Measurements from ENCODE around the gene CACNA1D.

Gene CACNA1D

DNA sequence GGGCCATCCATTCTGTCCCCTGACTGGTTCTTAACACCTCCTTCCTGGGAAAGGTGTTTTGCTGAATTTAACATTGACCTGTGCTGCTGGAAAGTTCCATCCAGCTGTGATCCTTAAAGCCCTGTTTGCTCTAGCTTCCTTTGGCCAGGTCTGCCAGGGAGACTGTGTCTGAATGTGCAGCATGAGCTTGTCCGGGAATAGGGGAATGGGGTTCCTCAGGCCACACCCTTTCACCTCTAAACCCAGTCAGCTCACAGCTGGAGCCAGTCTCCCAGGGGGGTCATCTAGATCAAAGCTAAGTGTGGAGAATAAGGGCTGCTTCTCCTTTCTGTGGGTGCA lies 177.5 kb downstream of the CACNA1D start:
- Histone ChIP-seq H4K8ac (ENCODE audit: low read depth, low read length) (no peak overlapping the region), H3K36me3 (ENCODE audit: control insufficient read depth, insufficient read depth, low read length) (no peaks in the 10 kb centered on the region), H3K23ac (ENCODE audit: low read length) (no peak overlapping the region), H2BK15ac (replicated peaks; ENCODE audit: low read depth) (no peak overlapping the region), H3K4ac (ENCODE audit: low read depth, low read length) (no peak overlapping the region), H3K27me3 (ENCODE audit: insufficient read depth, low read length, poor library complexity) (no peaks in the 10 kb centered on the region), H2AK5ac (ENCODE audit: low read length) (no peak overlapping the region), H3K79me2 (ENCODE audit: control insufficient read depth, insufficient read depth, low read length) (no peaks in the 10 kb centered on the region), H4K5ac (ENCODE audit: low read length) (no peak overlapping the region), H3K4me3 (ENCODE audit: low read length) (no peak overlapping the region), H3K79me1 (ENCODE audit: low read length) (no peaks in the 10 kb centered on the region), H2BK5ac (ENCODE audit: low read length) (no peak overlapping the region), H3K27ac (ENCODE audit: low read depth, low read length) (no peak overlapping the region), H3K9ac (ENCODE audit: low read length) (no peak overlapping the region), H3K4me2 (ENCODE audit: low read length) (no peak overlapping the region), H3K4me1 (ENCODE audit: control insufficient read depth, low read depth, low read length) (no peaks in the 10 kb centered on the region), H2BK120ac (ENCODE audit: low read depth, low read length) (no peak overlapping the region), H3K18ac (ENCODE audit: low read length) (no peak overlapping the region), H3K56ac (ENCODE audit: low read length) (no peak overlapping the region)
- no CpG with 5 or more reads among the region's 1 CpG for WGBS (ENCODE audit: extremely low coverage, insufficient coverage, low lambda C conversion rate)
- DNase-seq, result no peak

DNA sequence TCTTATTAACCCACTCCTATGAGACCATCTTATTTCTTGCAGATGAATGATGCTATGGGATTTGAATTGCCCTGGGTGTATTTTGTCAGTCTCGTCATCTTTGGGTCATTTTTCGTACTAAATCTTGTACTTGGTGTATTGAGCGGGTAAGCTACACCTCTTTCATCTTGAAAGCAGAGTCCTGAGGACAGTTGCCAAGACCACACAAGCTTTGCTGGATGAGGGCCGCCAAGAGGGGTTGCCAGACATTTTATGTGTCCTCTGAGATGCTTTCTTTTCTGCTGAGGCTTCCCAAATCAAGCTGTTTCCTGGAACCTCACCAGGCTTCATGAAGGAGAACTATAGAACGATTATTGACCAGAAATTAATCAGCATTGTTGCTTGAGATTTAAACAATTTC lies 178.6 kb downstream of the CACNA1D start:
- Histone ChIP-seq H2BK5ac (ENCODE audit: low read length) (no peak overlapping the region), H3K27ac (ENCODE audit: low read depth, low read length) (no peak overlapping the region), H3K56ac (ENCODE audit: low read length) (no peak overlapping the region)

DNA sequence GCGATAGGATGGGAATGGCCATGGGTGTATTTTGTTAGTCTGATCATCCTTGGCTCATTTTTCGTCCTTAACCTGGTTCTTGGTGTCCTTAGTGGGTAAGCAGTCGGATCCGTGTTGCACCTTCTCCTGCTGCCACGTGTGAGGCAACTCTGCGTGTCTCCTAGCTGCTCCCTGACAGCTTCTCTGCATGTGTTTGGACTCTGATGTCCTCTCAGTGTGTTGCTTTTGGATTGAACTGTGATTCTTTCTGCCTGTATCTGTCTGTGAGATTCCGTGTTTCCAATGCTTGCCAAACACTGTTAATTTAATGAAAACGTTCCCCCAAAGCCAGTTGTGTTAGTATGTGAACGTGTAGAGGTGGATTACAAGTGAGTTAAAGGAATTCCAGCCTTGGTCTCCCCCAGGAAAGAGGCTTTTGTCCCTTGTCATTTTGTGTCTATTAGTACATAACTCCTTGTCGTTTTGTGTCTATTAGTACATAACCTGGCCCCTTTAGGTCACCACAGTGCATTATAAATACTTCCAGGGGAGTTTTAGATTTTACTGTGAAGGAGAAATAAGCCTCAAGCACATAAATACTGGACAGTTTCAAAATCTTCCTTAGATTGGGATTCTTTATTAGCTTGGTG lies 179.4 kb downstream of the CACNA1D start:
- H3K4me2 ChIP-seq (ENCODE audit: low read length), result no peak overlapping the region
- no peak for DNase-seq
- H3K4ac ChIP-seq (ENCODE audit: low read depth, low read length), result no peak overlapping the region
- H3K23ac ChIP-seq (ENCODE audit: low read length), result no peak overlapping the region
- H2BK15ac ChIP-seq (replicated peaks; ENCODE audit: low read depth), result no peak overlapping the region
- H4K5ac ChIP-seq (ENCODE audit: low read length), result no peak overlapping the region
- no peak overlapping the region for H3K9ac ChIP-seq (ENCODE audit: low read length)
- no peaks in the 10 kb centered on the region for H3K27me3 ChIP-seq (ENCODE audit: insufficient read depth, low read length, poor library complexity)
- no peak overlapping the region for H2AK5ac ChIP-seq (ENCODE audit: low read length)
- no CpG with 5 or more reads among the region's 10 CpGs for WGBS (ENCODE audit: extremely low coverage, insufficient coverage, low lambda C conversion rate)
- no peak overlapping the region for H3K56ac ChIP-seq (ENCODE audit: low read length)
- no peak overlapping the region for H3K27ac ChIP-seq (ENCODE audit: low read depth, low read length)
- H3K4me3 ChIP-seq (ENCODE audit: low read length), result no peak overlapping the region
- H2BK120ac ChIP-seq (ENCODE audit: low read depth, low read length), result no peak overlapping the region
- no peak overlapping the region for H2BK5ac ChIP-seq (ENCODE audit: low read length)
- no peaks in the 10 kb centered on the region for H3K4me1 ChIP-seq (ENCODE audit: control insufficient read depth, low read depth, low read length)
- H3K79me2 ChIP-seq (ENCODE audit: control insufficient read depth, insufficient read depth, low read length), result no peaks in the 10 kb centered on the region
- H3K36me3 ChIP-seq (ENCODE audit: control insufficient read depth, insufficient read depth, low read length), result no peaks in the 10 kb centered on the region
- H4K8ac ChIP-seq (ENCODE audit: low read depth, low read length), result no peak overlapping the region
- H3K79me1 ChIP-seq (ENCODE audit: low read length), result no peaks in the 10 kb centered on the region
- H3K18ac ChIP-seq (ENCODE audit: low read length), result no peak overlapping the region

More for the DNA sequence above, 178.6 kb downstream of the CACNA1D start:
- H3K79me2 ChIP-seq (ENCODE audit: control insufficient read depth, insufficient read depth, low read length), result no peaks in the 10 kb centered on the region
- H3K36me3 ChIP-seq (ENCODE audit: control insufficient read depth, insufficient read depth, low read length), result no peaks in the 10 kb centered on the region
- no peaks in the 10 kb centered on the region for H3K27me3 ChIP-seq (ENCODE audit: insufficient read depth, low read length, poor library complexity)
- H2BK120ac ChIP-seq (ENCODE audit: low read depth, low read length), result no peak overlapping the region
- WGBS (ENCODE audit: extremely low coverage, insufficient coverage, low lambda C conversion rate), result no CpG with 5 or more reads among the region's 5 CpGs
- no peak for DNase-seq
- no peak overlapping the region for H4K8ac ChIP-seq (ENCODE audit: low read depth, low read length)
- H3K4ac ChIP-seq (ENCODE audit: low read depth, low read length), result no peak overlapping the region
- no peak overlapping the region for H3K4me2 ChIP-seq (ENCODE audit: low read length)
- H4K5ac ChIP-seq (ENCODE audit: low read length), result no peak overlapping the region
- no peak overlapping the region for H3K18ac ChIP-seq (ENCODE audit: low read length)
- H2BK15ac ChIP-seq (replicated peaks; ENCODE audit: low read depth), result no peak overlapping the region
- H3K4me1 ChIP-seq (ENCODE audit: control insufficient read depth, low read depth, low read length), result no peaks in the 10 kb centered on the region
- H3K79me1 ChIP-seq (ENCODE audit: low read length), result no peaks in the 10 kb centered on the region
- H3K23ac ChIP-seq (ENCODE audit: low read length), result no peak overlapping the region
- no peak overlapping the region for H3K9ac ChIP-seq (ENCODE audit: low read length)
- no peak overlapping the region for H2AK5ac ChIP-seq (ENCODE audit: low read length)
- H3K4me3 ChIP-seq (ENCODE audit: low read length), result no peak overlapping the region

DNA sequence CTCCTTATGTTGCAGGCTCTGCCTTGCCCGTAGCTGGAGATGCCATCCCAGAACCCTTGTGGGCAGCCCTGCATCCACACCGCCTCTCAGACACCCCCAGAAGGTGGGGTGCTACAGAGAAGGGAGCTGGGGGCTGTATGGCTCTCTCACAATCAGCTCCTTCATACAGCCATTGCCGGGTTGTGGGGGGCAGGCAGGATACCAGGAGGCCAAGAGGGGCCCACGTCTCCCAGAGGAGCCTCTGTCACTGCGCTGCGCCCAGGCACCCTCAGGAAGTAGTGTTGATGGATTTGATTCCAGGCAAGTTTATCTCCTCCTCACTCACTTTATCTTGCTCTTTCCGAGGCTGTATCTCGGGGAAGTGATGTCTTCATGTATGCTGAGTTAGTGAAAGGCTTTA lies 180.2 kb downstream of the CACNA1D start:
- no peak overlapping the region for H3K4me2 ChIP-seq (ENCODE audit: low read length)
- H2BK5ac ChIP-seq (ENCODE audit: low read length), result no peak overlapping the region
- H3K18ac ChIP-seq (ENCODE audit: low read length), result no peak overlapping the region
- H3K27me3 ChIP-seq (ENCODE audit: insufficient read depth, low read length, poor library complexity), result no peaks in the 10 kb centered on the region
- H3K56ac ChIP-seq (ENCODE audit: low read length), result no peak overlapping the region
- DNase-seq, result no peak
- H3K79me2 ChIP-seq (ENCODE audit: control insufficient read depth, insufficient read depth, low read length), result no peaks in the 10 kb centered on the region
- no peaks in the 10 kb centered on the region for H3K4me1 ChIP-seq (ENCODE audit: control insufficient read depth, low read depth, low read length)
- H3K23ac ChIP-seq (ENCODE audit: low read length), result no peak overlapping the region
- H3K27ac ChIP-seq (ENCODE audit: low read depth, low read length), result no peak overlapping the region
- no peak overlapping the region for H3K4me3 ChIP-seq (ENCODE audit: low read length)
- H3K9ac ChIP-seq (ENCODE audit: low read length), result no peak overlapping the region
- H4K5ac ChIP-seq (ENCODE audit: low read length), result no peak overlapping the region
- H4K8ac ChIP-seq (ENCODE audit: low read depth, low read length), result no peak overlapping the region
- WGBS (ENCODE audit: extremely low coverage, insufficient coverage, low lambda C conversion rate), result no CpG with 5 or more reads among the region's 8 CpGs
- no peak overlapping the region for H2BK15ac ChIP-seq (replicated peaks; ENCODE audit: low read depth)
- no peak overlapping the region for H2BK120ac ChIP-seq (ENCODE audit: low read depth, low read length)
- no peak overlapping the region for H2AK5ac ChIP-seq (ENCODE audit: low read length)
- no peak overlapping the region for H3K4ac ChIP-seq (ENCODE audit: low read depth, low read length)
- no peaks in the 10 kb centered on the region for H3K79me1 ChIP-seq (ENCODE audit: low read length)
- no peaks in the 10 kb centered on the region for H3K36me3 ChIP-seq (ENCODE audit: control insufficient read depth, insufficient read depth, low read length)

DNA sequence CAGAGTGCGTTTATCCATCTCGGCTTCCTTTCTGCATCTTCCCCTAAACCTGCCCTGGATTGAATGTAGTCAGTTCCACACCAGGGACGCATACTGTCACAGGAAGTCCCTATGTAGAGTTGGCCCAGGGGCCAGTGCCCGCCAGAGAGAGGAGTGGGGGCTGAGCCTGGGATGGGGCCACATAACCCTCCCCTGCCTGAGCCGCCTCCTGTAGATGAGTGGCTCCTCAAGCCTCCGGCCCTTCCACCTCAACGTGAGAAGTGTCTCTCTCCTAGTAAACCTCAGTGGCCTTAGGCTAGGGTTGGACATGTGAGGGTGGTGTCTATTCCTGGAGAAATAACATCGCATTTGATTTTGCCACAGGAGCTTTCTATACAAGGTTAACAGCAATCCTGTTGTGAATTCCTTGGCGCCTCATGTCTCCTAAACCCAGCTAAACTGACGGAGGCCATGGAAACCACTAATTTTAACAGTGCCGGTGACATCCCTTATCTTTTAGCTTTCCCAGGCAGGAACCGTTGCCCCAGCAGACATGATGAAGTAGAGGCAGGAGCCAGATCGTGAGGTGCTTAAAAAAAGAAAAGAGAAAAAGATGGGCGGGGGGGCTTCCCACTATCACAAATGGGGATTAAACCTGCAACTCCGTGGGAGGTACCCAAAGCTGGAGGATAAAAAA lies 180.7 kb downstream of the CACNA1D start:
- Histone ChIP-seq H2BK5ac (ENCODE audit: low read length) (no peak overlapping the region), H3K9ac (ENCODE audit: low read length) (no peak overlapping the region), H4K8ac (ENCODE audit: low read depth, low read length) (no peak overlapping the region), H3K23ac (ENCODE audit: low read length) (no peak overlapping the region), H3K4me1 (ENCODE audit: control insufficient read depth, low read depth, low read length) (no peaks in the 10 kb centered on the region), H3K79me1 (ENCODE audit: low read length) (no peaks in the 10 kb centered on the region), H2BK120ac (ENCODE audit: low read depth, low read length) (no peak overlapping the region), H3K79me2 (ENCODE audit: control insufficient read depth, insufficient read depth, low read length) (no peaks in the 10 kb centered on the region), H3K27ac (ENCODE audit: low read depth, low read length) (no peak overlapping the region), H3K27me3 (ENCODE audit: insufficient read depth, low read length, poor library complexity) (no peaks in the 10 kb centered on the region), H3K4me3 (ENCODE audit: low read length) (no peak overlapping the region), H3K36me3 (ENCODE audit: control insufficient read depth, insufficient read depth, low read length) (no peaks in the 10 kb centered on the region), H3K4me2 (ENCODE audit: low read length) (no peak overlapping the region), H2AK5ac (ENCODE audit: low read length) (no peak overlapping the region), H3K56ac (ENCODE audit: low read length) (no peak overlapping the region), H3K18ac (ENCODE audit: low read length) (no peak overlapping the region), H2BK15ac (replicated peaks; ENCODE audit: low read depth) (no peak overlapping the region), H4K5ac (ENCODE audit: low read length) (no peak overlapping the region), H3K4ac (ENCODE audit: low read depth, low read length) (no peak overlapping the region)
- DNase-seq, result no peak
- no CpG with 5 or more reads among the region's 15 CpGs for WGBS (ENCODE audit: extremely low coverage, insufficient coverage, low lambda C conversion rate)

DNA sequence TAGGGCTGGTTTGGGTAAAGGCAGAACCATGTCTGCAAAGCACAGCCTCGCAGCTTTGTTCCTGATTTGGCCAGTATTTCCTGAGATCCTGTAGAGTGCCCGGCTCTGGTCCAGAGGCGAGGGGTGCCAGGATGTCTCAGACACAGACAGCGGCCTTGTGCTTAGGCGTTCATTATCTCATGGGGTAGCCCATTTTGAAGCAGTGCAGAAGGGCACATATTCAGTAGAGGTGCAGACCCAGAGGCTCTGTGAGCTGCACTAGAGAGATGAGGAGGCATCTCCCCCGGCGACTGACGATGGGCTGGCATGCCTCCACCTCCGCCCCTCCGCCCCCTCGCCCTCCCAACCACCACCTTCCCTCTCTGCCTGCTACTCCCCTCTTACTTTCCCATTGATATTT lies 181.5 kb downstream of the CACNA1D start:
- Histone ChIP-seq H3K27ac (ENCODE audit: low read depth, low read length) (no peak overlapping the region), H4K8ac (ENCODE audit: low read depth, low read length) (no peak overlapping the region), H2BK5ac (ENCODE audit: low read length) (no peak overlapping the region), H3K4ac (ENCODE audit: low read depth, low read length) (no peak overlapping the region), H3K23ac (ENCODE audit: low read length) (no peak overlapping the region), H2AK5ac (ENCODE audit: low read length) (no peak overlapping the region), H3K79me2 (ENCODE audit: control insufficient read depth, insufficient read depth, low read length) (no peaks in the 10 kb centered on the region), H3K27me3 (ENCODE audit: insufficient read depth, low read length, poor library complexity) (no peaks in the 10 kb centered on the region), H3K9ac (ENCODE audit: low read length) (no peak overlapping the region), H3K18ac (ENCODE audit: low read length) (no peak overlapping the region), H4K5ac (ENCODE audit: low read length) (no peak overlapping the region), H3K4me3 (ENCODE audit: low read length) (no peak overlapping the region), H3K56ac (ENCODE audit: low read length) (no peak overlapping the region), H2BK15ac (replicated peaks; ENCODE audit: low read depth) (no peak overlapping the region), H3K79me1 (ENCODE audit: low read length) (no peaks in the 10 kb centered on the region), H2BK120ac (ENCODE audit: low read depth, low read length) (no peak overlapping the region), H3K36me3 (ENCODE audit: control insufficient read depth, insufficient read depth, low read length) (no peaks in the 10 kb centered on the region), H3K4me2 (ENCODE audit: low read length) (no peak overlapping the region), H3K4me1 (ENCODE audit: control insufficient read depth, low read depth, low read length) (no peaks in the 10 kb centered on the region)
- DNase-seq, result no peak
- WGBS (ENCODE audit: extremely low coverage, insufficient coverage, low lambda C conversion rate), result no CpG with 5 or more reads among the region's 11 CpGs

Measured in mesendoderm (in vitro differentiated cells).